Psoas muscle (tissue), 8 donors: ENCODE measurements around the gene PTGER1. TPM values are rescaled to one million over a fixed set of nuclear protein-coding genes. Genes with fewer than 3 reads are reported as not detected.

Experiments used
- ATAC-seq, 4 donors: fragments of 200-7000 bp; cut with Tn5 transposase; one replicate each; pipeline ENCODE4 v1.9.1; 2020; ENCODE audit warnings: moderate library complexity in 3 of 4, mild to moderate bottlenecking in 2 of 4
- DNase-seq, 2 donors: peaks; one replicate each; pipeline ENCODE4 v3.0.0-alpha.2; 2020
- H3K27ac ChIP-seq: fragments of 200-600 bp; one replicate; pipeline ENCODE4 v1.8.0; 2022
- H3K27me3 ChIP-seq, 3 donors: fragments of 200-600 bp in 1 of 3; one replicate each; pipeline versions ENCODE4 v1.6.1 to v1.8.0; 2013 to 2022; ENCODE audit warnings: low read length in 2 of 3, mild to moderate bottlenecking in 2 of 3, moderate library complexity in 1 of 3; ENCODE audit not compliant: insufficient read depth in 3 of 3
- H3K36me3 ChIP-seq, 2 donors: fragments of 200-600 bp in 1 of 2; one replicate each; pipeline versions ENCODE4 v1.6.1 to v1.8.0; 2013 to 2022; ENCODE audit warnings: low read depth in 1 of 2, mild to moderate bottlenecking in 1 of 2, moderate library complexity in 1 of 2; ENCODE audit not compliant: insufficient read depth in 1 of 2
- H3K4me1 ChIP-seq: fragments of 200-600 bp; one replicate; pipeline ENCODE4 v1.8.0; 2022
- H3K4me3 ChIP-seq: fragments of 200-600 bp; one replicate; pipeline ENCODE4 v1.8.0; 2022; ENCODE audit warnings: mild to moderate bottlenecking
- H3K9me3 ChIP-seq: fragments of 200-600 bp; one replicate; pipeline ENCODE4 v1.8.0; 2022
- WGBS, 3 donors: extraction: QIAGEN DNeasy Blood & Tissue Kit; methylation state at CpG; one replicate each; pipeline versions ENCODE4 v1.1.6 to v1.1.7; 2013; 5-methylcytosine and 5-hydroxymethylcytosine counted together
- intact Hi-C, 2 donors: fragments of 100-400 bp; cut with DNase I; formaldehyde crosslinking; loops; one replicate each; pipeline versions ENCODE4 v1.11.0 to v1.14.2; 2022
- polyA plus RNA-seq, 3 donors: library from polyadenylated mRNA; stranded (reverse); fragments of 200-250 nt; gene quantifications; one replicate each; pipeline ENCODE4 v1.2.3, GENCODE V29; 2013
- total RNA-seq, 4 donors: library from RNA; stranded (reverse); fragmentation: NEBNext Ultra II Directional in 2 of 4; extraction: Animal tissue kit (Norgen Biotek cat#: 25700) in 2 of 4; gene quantifications; one replicate each; pipeline versions ENCODE4 v1.2.1 to v1.2.4, GENCODE V29; 2021 to 2023
- TF ChIP-seq, protein P1 (sequence below): fragments of 200-600 bp; IDR thresholded peaks from one replicate; pipeline ENCODE4 v1.8.0; 2022; ENCODE audit warnings: antibody characterized with exemption
- donor health status: healthy with polysubstance abuse.
- donor health status: DM: no; HTN: no; CAD: no; lungs with moderate emphysema.
- donor health status: Bipolar disorder and iron deficiency.
- donor health status: healthy.
- donor health status: DM: yes; HTN: yes; CAD: no.
- donor health status: DM: no; HTN: no; CAD: no.
- donor health status: DM: no; HTN: no; CAD: no.
- donor health status: DM: yes; HTN: yes; CAD: no.

The PTGER1 gene
- total and polyA plus RNA-seq, 7 donors, result 0.05 to 0.25 (median 0.10) TPM; not detected in 2

DNA sequence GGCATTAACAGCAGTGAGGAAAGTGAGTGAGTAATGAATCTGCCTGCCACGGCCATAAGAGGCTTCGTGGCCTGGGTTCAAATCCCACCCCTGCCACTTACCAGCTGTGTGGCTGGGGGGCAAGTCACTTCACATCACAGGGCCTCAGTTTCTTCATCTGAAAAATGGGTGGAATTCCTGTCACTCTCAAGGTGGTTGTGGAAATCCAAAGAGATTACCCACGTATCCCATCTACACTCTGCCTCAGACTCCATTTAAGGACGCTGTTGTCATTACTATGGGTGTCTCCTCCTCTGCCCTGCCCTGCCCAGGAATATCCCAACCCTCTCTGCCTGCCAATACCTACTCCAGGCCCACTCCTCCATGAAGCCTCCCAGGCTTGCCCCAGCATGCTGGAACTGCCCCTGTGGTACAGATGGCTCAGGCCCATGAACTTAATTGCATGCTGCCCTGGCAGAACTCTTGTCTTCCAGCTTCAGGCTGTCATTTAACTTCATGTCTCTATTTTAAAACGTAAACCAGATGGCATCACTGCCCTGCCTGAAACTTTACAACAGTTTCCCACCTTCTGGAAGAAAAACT, 17.7 kb upstream of the PTGER1 start:
- Histone ChIP-seq H3K4me3 (no peak overlapping the region), H3K36me3 (peaks cover 5 to 37% of the 10 kb centered on the region in 2 donors), H3K4me1 (peaks cover 11% of the 10 kb centered on the region), H3K27ac (no peak overlapping the region), H3K27me3 (no peaks in the 10 kb centered on the region), H3K9me3 (no peaks in the 10 kb centered on the region)
- DNase-seq (no peak), ATAC-seq (no peak)
- TF ChIP-seq, protein P1, sequence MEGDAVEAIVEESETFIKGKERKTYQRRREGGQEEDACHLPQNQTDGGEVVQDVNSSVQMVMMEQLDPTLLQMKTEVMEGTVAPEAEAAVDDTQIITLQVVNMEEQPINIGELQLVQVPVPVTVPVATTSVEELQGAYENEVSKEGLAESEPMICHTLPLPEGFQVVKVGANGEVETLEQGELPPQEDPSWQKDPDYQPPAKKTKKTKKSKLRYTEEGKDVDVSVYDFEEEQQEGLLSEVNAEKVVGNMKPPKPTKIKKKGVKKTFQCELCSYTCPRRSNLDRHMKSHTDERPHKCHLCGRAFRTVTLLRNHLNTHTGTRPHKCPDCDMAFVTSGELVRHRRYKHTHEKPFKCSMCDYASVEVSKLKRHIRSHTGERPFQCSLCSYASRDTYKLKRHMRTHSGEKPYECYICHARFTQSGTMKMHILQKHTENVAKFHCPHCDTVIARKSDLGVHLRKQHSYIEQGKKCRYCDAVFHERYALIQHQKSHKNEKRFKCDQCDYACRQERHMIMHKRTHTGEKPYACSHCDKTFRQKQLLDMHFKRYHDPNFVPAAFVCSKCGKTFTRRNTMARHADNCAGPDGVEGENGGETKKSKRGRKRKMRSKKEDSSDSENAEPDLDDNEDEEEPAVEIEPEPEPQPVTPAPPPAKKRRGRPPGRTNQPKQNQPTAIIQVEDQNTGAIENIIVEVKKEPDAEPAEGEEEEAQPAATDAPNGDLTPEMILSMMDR, result no peak
- 70 to 85% (median 77%) methylated on average over 5 of the region's 5 CpGs for WGBS, 3 donors
- intact Hi-C loops, result no loop called here

DNA sequence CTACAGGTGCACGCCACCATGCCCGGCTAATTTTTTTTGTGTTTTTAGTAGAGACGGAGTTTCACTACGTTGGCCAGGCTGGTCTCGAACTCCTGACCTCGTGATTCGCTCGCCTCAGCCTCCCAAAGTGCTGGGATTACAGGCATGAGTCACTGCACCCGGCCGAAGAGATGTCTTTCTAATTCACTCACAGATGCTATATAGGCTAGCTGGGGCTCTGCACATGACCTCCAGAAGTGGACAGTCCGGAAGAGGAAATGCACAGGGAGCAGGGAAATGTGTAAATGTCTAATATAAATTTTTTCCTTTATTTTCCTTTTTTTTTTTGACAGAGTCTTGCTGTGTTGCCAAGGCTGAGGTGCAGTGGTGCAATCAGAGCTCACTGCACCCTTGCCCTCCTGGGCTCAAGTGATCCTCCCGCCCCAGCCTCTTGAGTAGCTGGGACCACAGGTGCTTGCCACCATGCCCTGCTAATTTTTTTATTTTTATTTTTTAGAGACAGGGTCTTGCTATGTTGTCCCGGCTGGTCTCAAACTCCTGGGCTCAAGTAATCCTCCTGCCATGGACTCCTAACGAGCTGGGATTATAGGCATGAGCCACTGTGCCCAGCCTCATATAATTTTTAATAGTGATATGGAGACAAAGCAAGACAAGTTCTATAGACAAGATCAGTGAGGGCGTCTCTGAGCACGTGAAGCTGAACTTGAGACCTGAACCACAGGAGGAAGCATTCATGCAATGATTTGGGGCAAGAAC, 12.4 kb upstream of the PTGER1 start:
- no peaks in the 10 kb centered on the region for H3K27me3 ChIP-seq
- TF ChIP-seq, protein P1, result no peak
- intact Hi-C loops, result loop anchor here in 1 of 2 donors (10.0 kb wide), 1 partner anchor 333 kb away; no protein-coding TSS in a partner anchor
- 94 to 95% (median 95%) methylated on average over 16 of the region's 16 CpGs for WGBS, 3 donors
- H3K36me3 ChIP-seq, result peaks cover 5 to 45% of the 10 kb centered on the region in 2 donors
- no peak overlapping the region for H3K4me3 ChIP-seq
- no peaks in the 10 kb centered on the region for H3K4me1 ChIP-seq
- no peak overlapping the region for H3K27ac ChIP-seq
- ATAC-seq, result no peak
- H3K9me3 ChIP-seq, result no peaks in the 10 kb centered on the region
- no peak for DNase-seq

DNA sequence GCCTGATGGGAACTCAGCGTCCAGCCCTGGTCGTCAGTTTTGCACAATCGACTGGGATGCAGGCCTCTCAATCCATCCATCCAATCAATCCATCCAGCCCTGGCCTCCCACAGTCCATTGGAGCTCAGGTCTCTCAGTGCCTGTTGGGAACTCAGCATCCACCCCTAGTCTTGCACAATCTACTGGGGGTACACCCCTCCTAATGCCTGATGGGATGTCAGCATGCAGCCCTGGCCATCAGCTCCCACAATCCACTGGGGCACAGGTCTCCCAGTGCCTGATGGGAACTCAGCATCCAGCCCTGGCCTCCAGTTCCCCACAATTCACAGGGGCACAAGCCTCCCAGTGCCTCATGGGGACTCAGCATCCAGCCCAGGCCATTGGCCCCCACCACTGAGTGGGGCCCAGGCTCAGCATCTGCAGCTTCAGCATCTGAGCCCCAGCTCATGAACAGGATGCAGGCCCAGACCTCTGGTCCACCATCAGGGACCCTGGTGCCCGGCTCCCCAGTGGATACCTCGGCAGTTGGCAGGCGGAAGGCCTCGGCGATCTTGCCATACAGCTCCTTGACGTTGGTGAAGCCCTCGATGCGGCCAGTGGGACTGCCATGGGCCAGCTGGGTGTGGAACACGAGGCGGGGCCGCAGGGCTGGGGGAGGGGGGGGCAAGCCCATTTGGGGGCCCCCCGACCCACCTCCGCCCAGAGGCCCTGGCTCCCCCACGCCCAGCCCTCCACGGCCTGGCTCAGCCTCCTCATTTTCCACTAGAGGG, 7.2 kb upstream of the PTGER1 start:
- H3K4me3 ChIP-seq, result no peak overlapping the region
- no peaks in the 10 kb centered on the region for H3K9me3 ChIP-seq
- WGBS, 3 donors, result 89 to 95% (median 89%) methylated on average over 13 to 18 of the region's 18 CpGs
- H3K36me3 ChIP-seq, result peaks cover 7 to 38% of the 10 kb centered on the region in 2 donors
- no peak for ATAC-seq
- DNase-seq, result no peak
- TF ChIP-seq, protein P1, result no peak
- no peak overlapping the region for H3K27ac ChIP-seq
- intact Hi-C loops, result loop anchor here in 1 of 2 donors (10.0 kb wide), 1 partner anchor 328 kb away; no protein-coding TSS in a partner anchor
- H3K27me3 ChIP-seq, result peaks cover 0 to 6% (median 0%) of the 10 kb centered on the region in 3 donors
- H3K4me1 ChIP-seq, result no peaks in the 10 kb centered on the region

DNA sequence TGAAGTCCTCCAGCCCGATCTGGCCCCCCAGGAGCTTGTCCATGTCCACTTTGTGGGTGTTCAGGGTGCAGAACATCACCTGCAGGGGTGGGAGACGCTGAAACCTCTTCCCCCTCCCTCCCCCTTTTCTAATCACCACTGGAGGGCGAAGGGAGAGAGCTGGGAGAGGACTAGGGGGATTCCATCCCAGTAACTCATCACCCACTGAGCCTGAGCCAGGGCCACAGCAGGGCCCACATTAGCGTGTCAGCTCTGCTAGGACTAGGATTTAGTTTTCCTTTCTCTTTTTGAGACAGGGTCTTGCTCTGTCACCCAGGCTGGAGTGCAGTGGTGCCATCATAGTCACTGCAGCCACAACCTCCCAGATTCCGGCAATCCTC, 5.5 kb upstream of the PTGER1 start:
- ATAC-seq, result no peak
- DNase-seq, result no peak
- intact Hi-C loops, result loop anchor here in 1 of 2 donors (10.0 kb wide), 1 partner anchor 326 kb away; no protein-coding TSS in a partner anchor
- Histone ChIP-seq H3K36me3 (peaks cover 8 to 34% of the 10 kb centered on the region in 2 donors), H3K27me3 (peaks cover 0 to 10% (median 6%) of the 10 kb centered on the region in 3 donors), H3K9me3 (no peaks in the 10 kb centered on the region), H3K4me1 (no peaks in the 10 kb centered on the region), H3K27ac (no peak overlapping the region), H3K4me3 (no peak overlapping the region)
- TF ChIP-seq, protein P1, result no peak
- 90 to 94% (median 90%) methylated on average over 5 of the region's 5 CpGs for WGBS, 3 donors
